ENCODE measurements around the gene DOCK2.

Gene DOCK2

GRCh38 chr5:169691471-169691870, 54.4 kb downstream of the DOCK2 start:
- DNase-seq (ENCODE audit: low read depth in 3 of 3), result no peak

GRCh38 chr5:169694091-169694625, 57.1 kb downstream of the DOCK2 start:
- no peak for DNase-seq (ENCODE audit: low read depth in 3 of 3)

- no peak for DNase-seq (ENCODE audit: low read depth in 3 of 3)
Measured at GRCh38 chr5:169695025-169695625, 58.0 kb downstream of the DOCK2 start.

GRCh38 chr5:169695919-169696490, 58.9 kb downstream of the DOCK2 start:
- DNase-seq (ENCODE audit: low read depth in 3 of 3), result no peak

GRCh38 chr5:169696621-169697510, 59.8 kb downstream of the DOCK2 start:
- DNase-seq (ENCODE audit: low read depth in 3 of 3), result no peak

GRCh38 chr5:169697511-169697890, 60.4 kb downstream of the DOCK2 start:
- no peak for DNase-seq (ENCODE audit: low read depth in 3 of 3)

- no peak for DNase-seq (ENCODE audit: low read depth in 3 of 3)
Measured at GRCh38 chr5:169697976-169698375, 60.9 kb downstream of the DOCK2 start.

- DNase-seq (ENCODE audit: low read depth in 3 of 3), result no peak
Measured at GRCh38 chr5:169700611-169701010, 63.5 kb downstream of the DOCK2 start.

GRCh38 chr5:169701910-169702451, 64.9 kb downstream of the DOCK2 start:
- DNase-seq (ENCODE audit: low read depth in 3 of 3), result no peak

GRCh38 chr5:169702693-169703481, 65.8 kb downstream of the DOCK2 start:
- no peak for DNase-seq (ENCODE audit: low read depth in 3 of 3)

- DNase-seq (ENCODE audit: low read depth in 3 of 3), result no peak
Measured at GRCh38 chr5:169703813-169704212, 66.7 kb downstream of the DOCK2 start.

GRCh38 chr5:169705322-169705721, 68.2 kb downstream of the DOCK2 start:
- no peak for DNase-seq (ENCODE audit: low read depth in 3 of 3)

GRCh38 chr5:169706071-169706470, 69.0 kb downstream of the DOCK2 start:
- DNase-seq (ENCODE audit: low read depth in 3 of 3), result no peak

GRCh38 chr5:169706758-169707450, 69.8 kb downstream of the DOCK2 start:
- DNase-seq (ENCODE audit: low read depth in 3 of 3), result no peak

- no peak for DNase-seq (ENCODE audit: low read depth in 3 of 3)
Measured at GRCh38 chr5:169707686-169708085, 70.6 kb downstream of the DOCK2 start.

- DNase-seq (ENCODE audit: low read depth in 3 of 3), result no peak
Measured at GRCh38 chr5:169710675-169711074, 73.6 kb downstream of the DOCK2 start.

GRCh38 chr5:169711551-169712225, 74.6 kb downstream of the DOCK2 start:
- DNase-seq (ENCODE audit: low read depth in 3 of 3), result no peak

GRCh38 chr5:169712428-169712827, 75.4 kb downstream of the DOCK2 start:
- no peak for DNase-seq (ENCODE audit: low read depth in 3 of 3)

GRCh38 chr5:169716287-169716686, 79.2 kb downstream of the DOCK2 start:
- DNase-seq (ENCODE audit: low read depth in 3 of 3), result no peak

- no peak for DNase-seq (ENCODE audit: low read depth in 3 of 3)
Measured at GRCh38 chr5:169717288-169717687, 80.2 kb downstream of the DOCK2 start.

Measured in stimulated activated CD4-positive, alpha-beta T cell treated with anti-CD3 and anti-CD28 coated beads, TNF-alpha, amount 100 ng/mL, for 4 hours (primary cell).